Mononuclear cell (primary cell): ENCODE data around the gene INMT. TPM values are rescaled to one million over a fixed set of nuclear protein-coding genes. Genes with fewer than 3 reads are reported as not detected.

Experiments used
- H3K27me3 ChIP-seq: 2 replicates; pipeline ENCODE4 v1.6.0; 2011; ENCODE audit warnings: low read length, control low read depth; ENCODE audit not compliant: insufficient read depth
- H3K4me1 ChIP-seq: 2 replicates; pipeline ENCODE4 v1.5.1; 2011; ENCODE audit warnings: mild to moderate bottlenecking, low read length, control low read depth; ENCODE audit not compliant: insufficient read depth
- H3K4me3 ChIP-seq: 2 replicates; pipeline ENCODE4 v1.5.1; 2011; ENCODE audit warnings: mild to moderate bottlenecking, low read length, moderate library complexity
- H3K9me3 ChIP-seq: 2 replicates; pipeline ENCODE4 v1.5.1; 2011; ENCODE audit warnings: low read depth, mild to moderate bottlenecking, control low read depth, low read length
- total RNA-seq: library from RNA; depleted of rRNA; stranded (reverse); fragments of >200 nt; gene quantifications from one replicate; pipeline ENCODE4 v1.2.3, GENCODE V29; 2012

Gene INMT
- total RNA-seq, 1 donor, result 0.52 TPM

GRCh38 chr7:30800785-30801252 is 48.9 kb downstream of the INMT start:
- H3K27me3 ChIP-seq, result no peaks in the 10 kb centered on the region
- H3K4me3 ChIP-seq, result no peak overlapping the region
- no peaks in the 10 kb centered on the region for H3K4me1 ChIP-seq
- H3K9me3 ChIP-seq, result no peaks in the 10 kb centered on the region

GRCh38 chr7:30802812-30803211 is 50.9 kb downstream of the INMT start:
- no peaks in the 10 kb centered on the region for H3K4me1 ChIP-seq
- H3K27me3 ChIP-seq, result no peaks in the 10 kb centered on the region
- no peak overlapping the region for H3K4me3 ChIP-seq
- no peaks in the 10 kb centered on the region for H3K9me3 ChIP-seq

- no peak overlapping the region for H3K4me3 ChIP-seq
- H3K9me3 ChIP-seq, result no peaks in the 10 kb centered on the region
- H3K4me1 ChIP-seq, result no peaks in the 10 kb centered on the region
- H3K27me3 ChIP-seq, result no peaks in the 10 kb centered on the region
Observed at GRCh38 chr7:30804078-30804661, 52.2 kb downstream of the INMT start.

GRCh38 chr7:30805081-30805691 is 53.3 kb downstream of the INMT start:
- Histone ChIP-seq H3K4me1 (no peaks in the 10 kb centered on the region), H3K27me3 (no peaks in the 10 kb centered on the region), H3K4me3 (no peak overlapping the region), H3K9me3 (no peaks in the 10 kb centered on the region)

- no peaks in the 10 kb centered on the region for H3K27me3 ChIP-seq
- no peaks in the 10 kb centered on the region for H3K4me1 ChIP-seq
- no peak overlapping the region for H3K4me3 ChIP-seq
- H3K9me3 ChIP-seq, result no peaks in the 10 kb centered on the region
Observed at GRCh38 chr7:30805931-30806330, 54.0 kb downstream of the INMT start.

Other genes with a start within 250 kb of the INMT start
- gene GGCT, start 247.3 kb upstream of the INMT start, total RNA-seq, result 6.6 TPM
- 74.0 TPM for gene GARS1, start 157.3 kb upstream of the INMT start, total RNA-seq
- not detected for gene CRHR2, start 69.7 kb upstream of the INMT start, total RNA-seq
- gene MINDY4, start 19.3 kb downstream of the INMT start, total RNA-seq, result 0.21 TPM
- gene AQP1, start 159.7 kb downstream of the INMT start, total RNA-seq, result 0.42 TPM
- gene GHRHR, start 211.8 kb downstream of the INMT start, total RNA-seq, result not detected